ENCODE results near the gene RHBDL1. TPM values are rescaled to one million over a fixed set of nuclear protein-coding genes. Genes with fewer than 3 reads are reported as not detected.

Gene RHBDL1
- total and polyA plus RNA-seq, 10 of the 15 experiments (the other 5 are each of a cell fraction or from before 2014, with no cell fraction given): 0.04 to 1.3 (median 0.65) TPM; not detected in 5

DNA sequence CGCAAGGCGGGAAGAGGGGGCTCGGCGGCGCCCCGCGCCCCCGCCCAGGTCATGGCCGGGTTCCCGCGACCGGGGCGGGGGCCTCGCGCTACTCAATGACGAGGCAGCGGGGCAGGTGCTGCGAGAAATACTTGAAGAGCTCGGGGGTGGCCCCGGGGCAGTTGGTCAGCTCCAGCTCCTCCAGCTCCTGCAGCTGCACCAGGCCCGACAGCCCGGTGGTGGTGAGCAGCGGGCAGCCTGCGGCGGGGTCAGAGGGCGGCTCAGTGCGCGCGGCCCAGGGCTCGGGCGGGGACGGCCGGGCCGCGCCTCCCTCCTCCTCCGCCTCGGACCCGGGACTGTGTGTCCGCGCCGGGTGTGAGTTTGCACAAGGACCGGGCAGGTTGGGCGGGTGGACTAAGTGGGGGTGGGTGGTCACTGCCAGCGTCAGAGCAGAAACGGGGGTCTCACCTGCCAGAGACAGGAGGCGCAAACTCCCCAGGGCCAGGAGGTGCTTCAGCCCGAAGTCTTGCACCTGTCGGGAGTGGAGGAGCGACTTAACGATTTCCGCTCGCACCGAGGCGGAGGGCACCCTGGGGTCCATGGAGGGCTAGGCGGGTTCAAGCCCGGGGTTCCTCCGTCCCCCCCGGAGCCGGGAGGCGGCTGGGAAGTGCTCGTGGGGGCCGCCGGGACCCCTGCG is 18.9 kb downstream of the RHBDL1 start:
- H3K9ac ChIP-seq (ENCODE audit: control insufficient read depth, insufficient read depth, low read length): no peak overlapping the region
- POLR2A ChIA-PET: interaction anchor here (0.7 to 2.0 kb wide), 3 partner anchors 21 to 42 kb away, joined by 3 to 7 read pairs (median 4); partner anchors contain the start of genes HAGHL and METRN

More for the DNA sequence above, 18.9 kb downstream of the RHBDL1 start:
- Histone ChIP-seq H3K36me3 (ENCODE audit: control insufficient read depth in 2 of 2, insufficient read depth in 2 of 2, low read length in 1 of 2) (no peaks in the 10 kb centered on the region), H2AFZ (ENCODE audit: control insufficient read depth, low read depth, low read length) (no peak overlapping the region), H3K9me3 (replicated peaks; ENCODE audit: control insufficient read depth, insufficient read depth, low read length) (no peaks in the 10 kb centered on the region; the same call in 2 of the 3 replicates), H4K20me1 (ENCODE audit: control insufficient read depth, insufficient read depth) (no peaks in the 10 kb centered on the region), H3K4me1 (ENCODE audit: control insufficient read depth, insufficient read depth, low read length) (peaks cover 10% of the 10 kb centered on the region), H3K27me3 (replicated peaks in 1 of 2; ENCODE audit: control insufficient read depth in 2 of 2, insufficient read depth in 2 of 2, low read length in 1 of 2) (peaks cover 2 to 6% of the 10 kb centered on the region in 2 experiments; a peak in 3 of 4 replicates), H3K4me3 (no peak overlapping the region), H3K27ac (ENCODE audit: control insufficient read depth, insufficient read depth) (no peak overlapping the region), H3K4me2 (ENCODE audit: control insufficient read depth, insufficient read depth) (peak overlapping the region; percentile 89), H3K79me2 (ENCODE audit: control insufficient read depth, insufficient read depth, low read length) (peaks cover 8% of the 10 kb centered on the region)
- no peak for DNase-seq (ENCODE audit: low read depth, low spot score)
- 30% methylated on average over 53 of the region's 64 CpGs for WGBS (ENCODE audit: insufficient coverage, insufficient replicate concordance, low lambda C conversion rate, missing lambda C conversion rate)
- intact Hi-C loops (cut with micrococcal nuclease; ENCODE audit: unreplicated experiment): no loop called here
- BruUV-seq (replicated peaks): no TSS peak
- no peak for FAIRE-seq
- SMC1A ChIA-PET (ENCODE audit: uncharacterized antibody, unreplicated experiment): no interaction called here
- RAD21 ChIA-PET (ENCODE audit: unreplicated experiment): no interaction called here
- in situ Hi-C loops (cut with MboI): no loop called here
- CTCF ChIA-PET: no interaction called here
- ATAC-seq: peak; percentile 6; the same call in 1 of the 3 replicates
- TF ChIP-seq, protein P1, sequence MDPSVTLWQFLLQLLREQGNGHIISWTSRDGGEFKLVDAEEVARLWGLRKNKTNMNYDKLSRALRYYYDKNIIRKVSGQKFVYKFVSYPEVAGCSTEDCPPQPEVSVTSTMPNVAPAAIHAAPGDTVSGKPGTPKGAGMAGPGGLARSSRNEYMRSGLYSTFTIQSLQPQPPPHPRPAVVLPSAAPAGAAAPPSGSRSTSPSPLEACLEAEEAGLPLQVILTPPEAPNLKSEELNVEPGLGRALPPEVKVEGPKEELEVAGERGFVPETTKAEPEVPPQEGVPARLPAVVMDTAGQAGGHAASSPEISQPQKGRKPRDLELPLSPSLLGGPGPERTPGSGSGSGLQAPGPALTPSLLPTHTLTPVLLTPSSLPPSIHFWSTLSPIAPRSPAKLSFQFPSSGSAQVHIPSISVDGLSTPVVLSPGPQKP (IDR thresholded peaks at IDR 0.05; ENCODE audit: low read depth, low read length): no peak
- TF ChIP-seq NR2F1 (conservative IDR thresholded peaks at IDR 0.05) (peak; percentile 74), SUZ12 (IDR thresholded peaks at IDR 0.05; ENCODE audit: unreplicated experiment) (peak; percentile 50), NR2C2 (IDR thresholded peaks at IDR 0.05; ENCODE audit: borderline replicate concordance, control insufficient read depth, insufficient read length, low read depth) (no peak), DPF2 (IDR thresholded peaks at IDR 0.05) (peak; percentile 59; the same call in 1 of the 2 replicates), NR2C1 (IDR thresholded peaks at IDR 0.05) (peak; percentile 24; the same call in 1 of the 2 replicates)
